Superior temporal gyrus (tissue), 1 donor: ENCODE data around the gene JMJD1C.
"Not testable (repeated sequence)": the region's sequence is repeated elsewhere in the genome, so short reads cannot be mapped to it uniquely, and the experiment has no call there.

Experiments used
- DNase-seq: peaks from one replicate; pipeline ENCODE4 v3.0.0-alpha.2; 2016; ENCODE audit errors: extremely low spot score

JMJD1C gene

GRCh38 chr10:63294781-63295180 lies 171.0 kb downstream of the JMJD1C start:
- no peak for DNase-seq

GRCh38 chr10:63292847-63293246 lies 172.9 kb downstream of the JMJD1C start:
- DNase-seq: not testable (repeated sequence)

- DNase-seq: no peak
These were observed 177.6 kb downstream of the JMJD1C start for GRCh38 chr10:63288170-63288569.

GRCh38 chr10:63286754-63287264 lies 179.0 kb downstream of the JMJD1C start:
- DNase-seq: no peak

- no peak for DNase-seq
These were observed 179.4 kb downstream of the JMJD1C start for GRCh38 chr10:63286340-63286739.

GRCh38 chr10:63283901-63284300 lies 181.9 kb downstream of the JMJD1C start:
- not testable (repeated sequence) for DNase-seq

GRCh38 chr10:63283093-63283492 lies 182.7 kb downstream of the JMJD1C start:
- no peak for DNase-seq

GRCh38 chr10:63281967-63282366 lies 183.8 kb downstream of the JMJD1C start:
- DNase-seq: no peak

- no peak for DNase-seq
These were observed 185.4 kb downstream of the JMJD1C start for GRCh38 chr10:63280386-63280785.

GRCh38 chr10:63275094-63275493 lies 190.7 kb downstream of the JMJD1C start:
- no peak for DNase-seq

- DNase-seq: no peak
These were observed 192.2 kb downstream of the JMJD1C start for GRCh38 chr10:63273577-63273976.

GRCh38 chr10:63268798-63269503 lies 196.8 kb downstream of the JMJD1C start:
- DNase-seq: peak; percentile 90

GRCh38 chr10:63268149-63268797 lies 197.5 kb downstream of the JMJD1C start:
- DNase-seq: peak; percentile 61

- DNase-seq: peak; percentile 69
These were observed 198.2 kb downstream of the JMJD1C start for GRCh38 chr10:63267414-63268148.

- peak; percentile 53 for DNase-seq
These were observed 199.1 kb downstream of the JMJD1C start for GRCh38 chr10:63266391-63267316.

GRCh38 chr10:63265683-63266235 lies 200.0 kb downstream of the JMJD1C start:
- no peak for DNase-seq

- no peak for DNase-seq
These were observed 200.6 kb downstream of the JMJD1C start for GRCh38 chr10:63265222-63265617.

GRCh38 chr10:63264617-63265221 lies 201.1 kb downstream of the JMJD1C start:
- no peak for DNase-seq

GRCh38 chr10:63262430-63263073 lies 203.2 kb downstream of the JMJD1C start:
- no peak for DNase-seq

GRCh38 chr10:63261496-63261895 lies 204.3 kb downstream of the JMJD1C start:
- DNase-seq: no peak
